WTC11 (cell line): ENCODE results near the gene SH3GL1. TPM values are rescaled to one million over a fixed set of nuclear protein-coding genes. Genes with fewer than 3 reads are reported as not detected.

Experiments used
- ATAC-seq: fragments of 200-7000 bp; cut with Tn5 transposase; 2 replicates; pipeline ENCODE4 v1.10.0; 2021; ENCODE audit warnings: mild to moderate bottlenecking, moderate library complexity
- CTCF ChIA-PET: fragments of 300-600 bp; sonication (Branson Sonifier 250); formaldehyde crosslinking; loops from one replicate; lab custom pipeline; 2021; ENCODE audit warnings: antibody characterized with exemption; lab: Charles Lee
- POLR2A ChIA-PET: fragments of 350-600 bp; sonication (Branson Sonifier 250); formaldehyde crosslinking; loops from one replicate; lab custom pipeline; 2021; ENCODE audit warnings: antibody characterized with exemption; lab: Charles Lee
- DNase-seq: peaks from one replicate; pipeline ENCODE4 v3.0.0; 2021; ENCODE audit warnings: low spot score
- H3K27ac Mint-ChIP-seq: 2 replicates; pipeline ENCODE4 v1.8.0; 2021; ENCODE audit warnings: mixed read lengths
- H3K27me3 Mint-ChIP-seq: 2 replicates; pipeline ENCODE4 v1.8.0; 2021; ENCODE audit warnings: low read depth, mild to moderate bottlenecking, moderate library complexity, mixed read lengths
- H3K36me3 Mint-ChIP-seq: 2 replicates; pipeline ENCODE4 v1.8.0; 2021; ENCODE audit warnings: mixed read lengths
- H3K4me1 Mint-ChIP-seq: 2 replicates; pipeline ENCODE4 v1.8.0; 2022; ENCODE audit warnings: mixed read lengths
- H3K4me3 Mint-ChIP-seq: 2 replicates; pipeline ENCODE4 v1.8.0; 2021; ENCODE audit warnings: mild to moderate bottlenecking, moderate library complexity, mixed read lengths
- H3K9me3 Mint-ChIP-seq: 2 replicates; pipeline ENCODE4 v1.8.0; 2021; ENCODE audit warnings: mixed read lengths
- ATF1 ChIP-seq: sonication (generic); formaldehyde crosslinking; IDR thresholded peaks from 2 replicates; pipeline ENCODE4 v1.8.1; 2023; ENCODE audit warnings: mild to moderate bottlenecking, moderate library complexity, missing genetic modification reagents
- HMGA2 ChIP-seq: fragments of 250-450 bp; sonication (Bioruptor Pico); IDR thresholded peaks from 2 replicates; pipeline ENCODE4 v1.4.0; 2021; ENCODE audit warnings: mild to moderate bottlenecking, moderate library complexity
- JAZF1 ChIP-seq: fragments of 250-450 bp; sonication (Bioruptor Pico); IDR thresholded peaks from 2 replicates; pipeline ENCODE4 v1.9.0; 2021; ENCODE audit warnings: moderate library complexity, mild to moderate bottlenecking, inconsistent platforms
- NR2C2 ChIP-seq: sonication (generic); formaldehyde crosslinking; IDR thresholded peaks from 2 replicates; pipeline ENCODE4 v1.8.0; 2022; ENCODE audit warnings: mild to moderate bottlenecking, missing genetic modification reagents
- RELA ChIP-seq: sonication (generic); formaldehyde crosslinking; IDR thresholded peaks from 2 replicates; pipeline ENCODE4 v1.8.1; 2022; ENCODE audit warnings: missing genetic modification reagents, mild to moderate bottlenecking, borderline replicate concordance
- ZNF396 ChIP-seq: fragments of 250-450 bp; sonication (Bioruptor Pico); IDR thresholded peaks from 2 replicates; pipeline ENCODE4 v1.8.0; 2021; ENCODE audit warnings: mild to moderate bottlenecking, moderate library complexity, borderline replicate concordance
- ZNF671 ChIP-seq: fragments of 250-450 bp; sonication (Bioruptor Pico); IDR thresholded peaks from 2 replicates; pipeline ENCODE4 v1.8.0; 2021; ENCODE audit warnings: mild to moderate bottlenecking
- total RNA-seq: library from RNA; stranded (reverse); gene quantifications from 3 replicates; pipeline ENCODE4 v1.2.3, GENCODE V29; 2021
- TF ChIP-seq, protein P1 (sequence below): fragments of 250-450 bp; sonication (Bioruptor Pico); IDR thresholded peaks from 2 replicates; pipeline ENCODE4 v1.8.0; 2021; ENCODE audit warnings: mild to moderate bottlenecking
- TF ChIP-seq, protein P2 (sequence below): sonication (generic); formaldehyde crosslinking; IDR thresholded peaks from 2 replicates; pipeline ENCODE4 v1.8.0; 2023; ENCODE audit warnings: mild to moderate bottlenecking, missing genetic modification reagents
- TF ChIP-seq, protein P3 (sequence below): sonication (generic); formaldehyde crosslinking; IDR thresholded peaks from 2 replicates; pipeline ENCODE4 v1.8.0; 2022; ENCODE audit warnings: mild to moderate bottlenecking, missing genetic modification reagents
- TF ChIP-seq, protein P4 (sequence below): sonication (generic); formaldehyde crosslinking; conservative IDR thresholded peaks from 2 replicates; pipeline ENCODE4 v1.8.1; 2022; ENCODE audit warnings: mild to moderate bottlenecking, missing genetic modification reagents
- TF ChIP-seq, protein P5 (sequence below): sonication (generic); formaldehyde crosslinking; IDR thresholded peaks from 2 replicates; pipeline ENCODE4 v1.8.0; 2022; ENCODE audit warnings: mild to moderate bottlenecking, missing genetic modification reagents
- TF ChIP-seq, protein P6 (sequence below): sonication (generic); formaldehyde crosslinking; IDR thresholded peaks from 2 replicates; pipeline ENCODE4 v1.8.1; 2023; ENCODE audit warnings: mild to moderate bottlenecking, missing genetic modification reagents
- TF ChIP-seq, protein P7 (sequence below): sonication (generic); formaldehyde crosslinking; IDR thresholded peaks from 2 replicates; pipeline ENCODE4 v1.8.0; 2023; ENCODE audit warnings: missing genetic modification reagents, mild to moderate bottlenecking, borderline replicate concordance
- TF ChIP-seq, protein P8 (sequence below): sonication (generic); formaldehyde crosslinking; IDR thresholded peaks from 2 replicates; pipeline ENCODE4 v1.8.1; 2022; ENCODE audit warnings: mild to moderate bottlenecking, moderate library complexity, missing genetic modification reagents

Gene SH3GL1
- total RNA-seq, 1 experiment from 2014 or later, result 109 TPM

DNA sequence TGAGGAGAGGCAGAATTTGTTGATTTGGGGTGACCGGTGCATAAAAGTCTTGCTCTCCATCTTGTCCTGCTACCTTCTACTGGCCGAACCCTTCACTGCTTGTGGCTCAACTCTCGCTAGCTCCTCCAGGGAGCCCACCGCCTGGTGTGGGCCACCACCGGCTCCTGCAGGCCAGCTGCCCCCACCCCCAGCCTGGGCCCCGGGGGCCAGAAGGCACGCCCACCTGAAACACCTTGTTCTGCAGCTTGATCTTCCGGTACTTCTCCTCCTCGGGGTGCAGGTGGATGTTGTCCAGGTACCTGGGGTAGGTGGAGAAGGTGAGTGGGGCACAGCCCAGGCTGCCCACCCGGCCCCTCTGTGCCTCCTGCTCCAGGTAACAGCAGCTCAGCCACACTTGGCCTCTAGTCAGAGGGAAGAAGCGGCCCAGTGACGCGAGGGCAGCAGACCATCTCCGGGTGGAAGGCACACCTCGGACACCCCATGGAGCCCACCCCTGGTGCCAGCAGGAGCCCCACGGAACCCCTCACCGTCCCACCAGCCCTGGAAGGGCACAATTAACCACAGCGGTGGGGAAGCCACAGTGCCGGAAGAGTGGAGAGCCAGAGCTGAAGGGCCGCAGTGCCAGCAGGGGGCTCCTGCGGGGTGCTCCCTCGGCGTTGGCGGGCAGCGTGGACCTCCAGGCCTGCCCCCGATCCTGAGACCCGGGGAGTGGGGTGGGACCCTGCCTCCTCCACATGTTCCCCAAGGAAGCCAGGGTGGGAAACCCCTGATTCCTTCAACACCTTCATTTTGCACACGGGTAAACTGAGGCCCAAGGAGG lies 47.2 kb upstream of the SH3GL1 start:
- DNase-seq, result no peak
- Mint-ChIP-seq H3K27ac (no peak overlapping the region), H3K4me3 (no peak overlapping the region), H3K4me1 (0 out of 2 replicates have a peak, but pooled peaks cover 3% of the 10 kb centered on the region), H3K36me3 (peaks cover 13% of the 10 kb centered on the region), H3K27me3 (no peaks in the 10 kb centered on the region), H3K9me3 (no peaks in the 10 kb centered on the region)
- ChIA-PET POLR2A (interaction anchor here (0.5 to 1.6 kb wide), 3 partner anchors 12 to 61 kb away, joined by 3 to 6 read pairs (median 4); no protein-coding TSS in a partner anchor), CTCF (interaction anchor here (0.6 to 2.4 kb wide), 5 partner anchors 9 to 180 kb away, joined by 3 to 13 read pairs (median 5); no protein-coding TSS in a partner anchor)
- no peak for ATAC-seq
- TF ChIP-seq, protein P1, sequence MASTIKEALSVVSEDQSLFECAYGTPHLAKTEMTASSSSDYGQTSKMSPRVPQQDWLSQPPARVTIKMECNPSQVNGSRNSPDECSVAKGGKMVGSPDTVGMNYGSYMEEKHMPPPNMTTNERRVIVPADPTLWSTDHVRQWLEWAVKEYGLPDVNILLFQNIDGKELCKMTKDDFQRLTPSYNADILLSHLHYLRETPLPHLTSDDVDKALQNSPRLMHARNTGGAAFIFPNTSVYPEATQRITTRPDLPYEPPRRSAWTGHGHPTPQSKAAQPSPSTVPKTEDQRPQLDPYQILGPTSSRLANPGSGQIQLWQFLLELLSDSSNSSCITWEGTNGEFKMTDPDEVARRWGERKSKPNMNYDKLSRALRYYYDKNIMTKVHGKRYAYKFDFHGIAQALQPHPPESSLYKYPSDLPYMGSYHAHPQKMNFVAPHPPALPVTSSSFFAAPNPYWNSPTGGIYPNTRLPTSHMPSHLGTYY, result no peak
- TF ChIP-seq JAZF1, result no peak
- TF ChIP-seq, protein P2, sequence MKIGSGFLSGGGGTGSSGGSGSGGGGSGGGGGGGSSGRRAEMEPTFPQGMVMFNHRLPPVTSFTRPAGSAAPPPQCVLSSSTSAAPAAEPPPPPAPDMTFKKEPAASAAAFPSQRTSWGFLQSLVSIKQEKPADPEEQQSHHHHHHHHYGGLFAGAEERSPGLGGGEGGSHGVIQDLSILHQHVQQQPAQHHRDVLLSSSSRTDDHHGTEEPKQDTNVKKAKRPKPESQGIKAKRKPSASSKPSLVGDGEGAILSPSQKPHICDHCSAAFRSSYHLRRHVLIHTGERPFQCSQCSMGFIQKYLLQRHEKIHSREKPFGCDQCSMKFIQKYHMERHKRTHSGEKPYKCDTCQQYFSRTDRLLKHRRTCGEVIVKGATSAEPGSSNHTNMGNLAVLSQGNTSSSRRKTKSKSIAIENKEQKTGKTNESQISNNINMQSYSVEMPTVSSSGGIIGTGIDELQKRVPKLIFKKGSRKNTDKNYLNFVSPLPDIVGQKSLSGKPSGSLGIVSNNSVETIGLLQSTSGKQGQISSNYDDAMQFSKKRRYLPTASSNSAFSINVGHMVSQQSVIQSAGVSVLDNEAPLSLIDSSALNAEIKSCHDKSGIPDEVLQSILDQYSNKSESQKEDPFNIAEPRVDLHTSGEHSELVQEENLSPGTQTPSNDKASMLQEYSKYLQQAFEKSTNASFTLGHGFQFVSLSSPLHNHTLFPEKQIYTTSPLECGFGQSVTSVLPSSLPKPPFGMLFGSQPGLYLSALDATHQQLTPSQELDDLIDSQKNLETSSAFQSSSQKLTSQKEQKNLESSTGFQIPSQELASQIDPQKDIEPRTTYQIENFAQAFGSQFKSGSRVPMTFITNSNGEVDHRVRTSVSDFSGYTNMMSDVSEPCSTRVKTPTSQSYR (CRISPR knock-in tag), result no peak
- TF ChIP-seq, protein P3, sequence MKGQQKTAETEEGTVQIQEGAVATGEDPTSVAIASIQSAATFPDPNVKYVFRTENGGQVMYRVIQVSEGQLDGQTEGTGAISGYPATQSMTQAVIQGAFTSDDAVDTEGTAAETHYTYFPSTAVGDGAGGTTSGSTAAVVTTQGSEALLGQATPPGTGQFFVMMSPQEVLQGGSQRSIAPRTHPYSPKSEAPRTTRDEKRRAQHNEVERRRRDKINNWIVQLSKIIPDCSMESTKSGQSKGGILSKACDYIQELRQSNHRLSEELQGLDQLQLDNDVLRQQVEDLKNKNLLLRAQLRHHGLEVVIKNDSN, result no peak
- TF ChIP-seq, protein P4, sequence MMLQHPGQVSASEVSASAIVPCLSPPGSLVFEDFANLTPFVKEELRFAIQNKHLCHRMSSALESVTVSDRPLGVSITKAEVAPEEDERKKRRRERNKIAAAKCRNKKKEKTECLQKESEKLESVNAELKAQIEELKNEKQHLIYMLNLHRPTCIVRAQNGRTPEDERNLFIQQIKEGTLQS (CRISPR knock-in tag), result no peak
- TF ChIP-seq, protein P5, sequence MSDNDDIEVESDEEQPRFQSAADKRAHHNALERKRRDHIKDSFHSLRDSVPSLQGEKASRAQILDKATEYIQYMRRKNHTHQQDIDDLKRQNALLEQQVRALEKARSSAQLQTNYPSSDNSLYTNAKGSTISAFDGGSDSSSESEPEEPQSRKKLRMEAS (CRISPR knock-in tag), result no peak
- no peak for TF ChIP-seq HMGA2 (CRISPR knock-in tag)
- TF ChIP-seq, protein P6, sequence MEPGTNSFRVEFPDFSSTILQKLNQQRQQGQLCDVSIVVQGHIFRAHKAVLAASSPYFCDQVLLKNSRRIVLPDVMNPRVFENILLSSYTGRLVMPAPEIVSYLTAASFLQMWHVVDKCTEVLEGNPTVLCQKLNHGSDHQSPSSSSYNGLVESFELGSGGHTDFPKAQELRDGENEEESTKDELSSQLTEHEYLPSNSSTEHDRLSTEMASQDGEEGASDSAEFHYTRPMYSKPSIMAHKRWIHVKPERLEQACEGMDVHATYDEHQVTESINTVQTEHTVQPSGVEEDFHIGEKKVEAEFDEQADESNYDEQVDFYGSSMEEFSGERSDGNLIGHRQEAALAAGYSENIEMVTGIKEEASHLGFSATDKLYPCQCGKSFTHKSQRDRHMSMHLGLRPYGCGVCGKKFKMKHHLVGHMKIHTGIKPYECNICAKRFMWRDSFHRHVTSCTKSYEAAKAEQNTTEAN (CRISPR knock-in tag), result no peak
- TF ChIP-seq RELA (CRISPR knock-in tag), result no peak

DNA sequence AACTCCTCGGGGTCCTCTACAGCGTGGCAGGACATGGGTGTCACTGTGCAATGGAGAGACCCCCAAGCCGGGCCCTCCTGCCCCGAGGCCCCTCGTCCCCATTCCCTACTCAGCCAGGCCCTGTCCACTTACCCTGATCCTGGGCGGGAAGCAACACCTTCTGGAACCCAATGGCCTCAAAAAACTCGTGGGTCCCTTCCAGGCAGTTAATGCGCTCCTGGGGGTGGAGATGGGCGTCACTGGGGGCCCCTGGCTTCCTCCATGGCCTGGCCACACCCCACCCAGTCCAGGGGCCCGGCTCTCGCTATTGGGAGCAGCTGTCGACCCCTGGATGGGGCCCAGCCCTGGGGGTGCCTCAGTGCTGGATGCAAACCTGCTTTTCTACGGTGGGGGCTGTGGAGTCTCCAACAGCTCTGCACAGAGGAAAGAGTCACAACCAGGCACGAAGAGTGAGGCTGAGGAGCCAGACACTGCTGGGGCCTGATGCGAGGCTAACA lies 46.4 kb upstream of the SH3GL1 start:
- no peak for DNase-seq
- TF ChIP-seq, protein P7, sequence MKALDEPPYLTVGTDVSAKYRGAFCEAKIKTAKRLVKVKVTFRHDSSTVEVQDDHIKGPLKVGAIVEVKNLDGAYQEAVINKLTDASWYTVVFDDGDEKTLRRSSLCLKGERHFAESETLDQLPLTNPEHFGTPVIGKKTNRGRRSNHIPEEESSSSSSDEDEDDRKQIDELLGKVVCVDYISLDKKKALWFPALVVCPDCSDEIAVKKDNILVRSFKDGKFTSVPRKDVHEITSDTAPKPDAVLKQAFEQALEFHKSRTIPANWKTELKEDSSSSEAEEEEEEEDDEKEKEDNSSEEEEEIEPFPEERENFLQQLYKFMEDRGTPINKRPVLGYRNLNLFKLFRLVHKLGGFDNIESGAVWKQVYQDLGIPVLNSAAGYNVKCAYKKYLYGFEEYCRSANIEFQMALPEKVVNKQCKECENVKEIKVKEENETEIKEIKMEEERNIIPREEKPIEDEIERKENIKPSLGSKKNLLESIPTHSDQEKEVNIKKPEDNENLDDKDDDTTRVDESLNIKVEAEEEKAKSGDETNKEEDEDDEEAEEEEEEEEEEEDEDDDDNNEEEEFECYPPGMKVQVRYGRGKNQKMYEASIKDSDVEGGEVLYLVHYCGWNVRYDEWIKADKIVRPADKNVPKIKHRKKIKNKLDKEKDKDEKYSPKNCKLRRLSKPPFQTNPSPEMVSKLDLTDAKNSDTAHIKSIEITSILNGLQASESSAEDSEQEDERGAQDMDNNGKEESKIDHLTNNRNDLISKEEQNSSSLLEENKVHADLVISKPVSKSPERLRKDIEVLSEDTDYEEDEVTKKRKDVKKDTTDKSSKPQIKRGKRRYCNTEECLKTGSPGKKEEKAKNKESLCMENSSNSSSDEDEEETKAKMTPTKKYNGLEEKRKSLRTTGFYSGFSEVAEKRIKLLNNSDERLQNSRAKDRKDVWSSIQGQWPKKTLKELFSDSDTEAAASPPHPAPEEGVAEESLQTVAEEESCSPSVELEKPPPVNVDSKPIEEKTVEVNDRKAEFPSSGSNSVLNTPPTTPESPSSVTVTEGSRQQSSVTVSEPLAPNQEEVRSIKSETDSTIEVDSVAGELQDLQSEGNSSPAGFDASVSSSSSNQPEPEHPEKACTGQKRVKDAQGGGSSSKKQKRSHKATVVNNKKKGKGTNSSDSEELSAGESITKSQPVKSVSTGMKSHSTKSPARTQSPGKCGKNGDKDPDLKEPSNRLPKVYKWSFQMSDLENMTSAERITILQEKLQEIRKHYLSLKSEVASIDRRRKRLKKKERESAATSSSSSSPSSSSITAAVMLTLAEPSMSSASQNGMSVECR (CRISPR knock-in tag), result no peak
- TF ChIP-seq ZNF396 (CRISPR knock-in tag) (no peak), ZNF671 (CRISPR knock-in tag) (no peak), ATF1 (CRISPR knock-in tag) (no peak), NR2C2 (no peak)
- TF ChIP-seq, protein P8, sequence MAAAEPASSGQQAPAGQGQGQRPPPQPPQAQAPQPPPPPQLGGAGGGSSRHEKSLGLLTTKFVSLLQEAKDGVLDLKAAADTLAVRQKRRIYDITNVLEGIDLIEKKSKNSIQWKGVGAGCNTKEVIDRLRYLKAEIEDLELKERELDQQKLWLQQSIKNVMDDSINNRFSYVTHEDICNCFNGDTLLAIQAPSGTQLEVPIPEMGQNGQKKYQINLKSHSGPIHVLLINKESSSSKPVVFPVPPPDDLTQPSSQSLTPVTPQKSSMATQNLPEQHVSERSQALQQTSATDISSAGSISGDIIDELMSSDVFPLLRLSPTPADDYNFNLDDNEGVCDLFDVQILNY (CRISPR knock-in tag), result no peak
- ATAC-seq, result no peak
- Mint-ChIP-seq H3K4me3 (no peak overlapping the region), H3K36me3 (peaks cover 20% of the 10 kb centered on the region), H3K27me3 (no peaks in the 10 kb centered on the region), H3K9me3 (no peaks in the 10 kb centered on the region), H3K27ac (no peak overlapping the region), H3K4me1 (0 out of 2 replicates have a peak, but pooled peaks cover 3% of the 10 kb centered on the region)
- POLR2A ChIA-PET, result interaction anchor here (0.5 to 1.6 kb wide), 2 partner anchors 11 to 14 kb away, joined by 3 read pairs; no protein-coding TSS in a partner anchor
- CTCF ChIA-PET, result interaction anchor here (1.8 to 2.4 kb wide), 2 partner anchors 78 to 179 kb away, joined by 7 to 13 read pairs; no protein-coding TSS in a partner anchor
